Measurements from ENCODE around the gene DGKG.

DNA sequence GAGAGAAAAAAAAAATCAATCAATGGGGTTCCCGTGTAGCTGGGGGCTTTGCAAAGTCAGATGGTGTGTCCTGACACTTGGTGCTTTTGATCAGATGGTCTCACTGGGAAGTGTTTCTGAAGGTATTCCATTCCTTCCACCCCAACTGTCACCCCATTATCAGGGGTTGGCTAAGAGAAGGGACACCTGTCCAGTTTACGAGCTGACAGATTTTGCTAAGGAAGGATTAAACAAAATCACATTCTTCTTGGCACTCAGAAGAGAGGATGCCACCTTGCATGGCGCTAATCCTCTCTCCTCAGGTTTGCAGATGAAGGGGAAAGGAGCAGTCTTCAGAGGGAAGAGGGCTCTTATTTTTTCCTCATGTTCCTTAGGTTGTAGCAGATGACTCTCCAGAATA, 149.4 kb downstream of the DGKG start:
- TF ChIP-seq, protein P1, sequence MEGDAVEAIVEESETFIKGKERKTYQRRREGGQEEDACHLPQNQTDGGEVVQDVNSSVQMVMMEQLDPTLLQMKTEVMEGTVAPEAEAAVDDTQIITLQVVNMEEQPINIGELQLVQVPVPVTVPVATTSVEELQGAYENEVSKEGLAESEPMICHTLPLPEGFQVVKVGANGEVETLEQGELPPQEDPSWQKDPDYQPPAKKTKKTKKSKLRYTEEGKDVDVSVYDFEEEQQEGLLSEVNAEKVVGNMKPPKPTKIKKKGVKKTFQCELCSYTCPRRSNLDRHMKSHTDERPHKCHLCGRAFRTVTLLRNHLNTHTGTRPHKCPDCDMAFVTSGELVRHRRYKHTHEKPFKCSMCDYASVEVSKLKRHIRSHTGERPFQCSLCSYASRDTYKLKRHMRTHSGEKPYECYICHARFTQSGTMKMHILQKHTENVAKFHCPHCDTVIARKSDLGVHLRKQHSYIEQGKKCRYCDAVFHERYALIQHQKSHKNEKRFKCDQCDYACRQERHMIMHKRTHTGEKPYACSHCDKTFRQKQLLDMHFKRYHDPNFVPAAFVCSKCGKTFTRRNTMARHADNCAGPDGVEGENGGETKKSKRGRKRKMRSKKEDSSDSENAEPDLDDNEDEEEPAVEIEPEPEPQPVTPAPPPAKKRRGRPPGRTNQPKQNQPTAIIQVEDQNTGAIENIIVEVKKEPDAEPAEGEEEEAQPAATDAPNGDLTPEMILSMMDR (IDR thresholded peaks at IDR 0.05), result no peak
- no peak for TF ChIP-seq POLR2A (IDR thresholded peaks at IDR 0.05)

Data from lower leg skin (tissue), 3 donors.